Right renal pelvis (tissue), 4 donors: Measurements from ENCODE around the gene SCAP. TPM values are rescaled to one million over a fixed set of nuclear protein-coding genes. Genes with fewer than 3 reads are reported as not detected.

Experiments used
- DNase-seq, 4 donors: peaks; one replicate each; pipeline ENCODE4 v3.0.0-alpha.2; 2013; ENCODE audit warnings: low read depth in 4 of 4, low spot score in 3 of 4, missing footprints in 1 of 4
- polyA plus RNA-seq, 4 donors: library from polyadenylated mRNA; unstranded; fragments of 120-200 nt; gene quantifications; one replicate each; pipeline ENCODE4 v1.2.1, GENCODE V29; 2013; ENCODE audit not compliant: insufficient read length in 4 of 4

Gene SCAP
- polyA plus RNA-seq, 4 donors, result 77.8 to 80.8 (median 78.5) TPM

DNA sequence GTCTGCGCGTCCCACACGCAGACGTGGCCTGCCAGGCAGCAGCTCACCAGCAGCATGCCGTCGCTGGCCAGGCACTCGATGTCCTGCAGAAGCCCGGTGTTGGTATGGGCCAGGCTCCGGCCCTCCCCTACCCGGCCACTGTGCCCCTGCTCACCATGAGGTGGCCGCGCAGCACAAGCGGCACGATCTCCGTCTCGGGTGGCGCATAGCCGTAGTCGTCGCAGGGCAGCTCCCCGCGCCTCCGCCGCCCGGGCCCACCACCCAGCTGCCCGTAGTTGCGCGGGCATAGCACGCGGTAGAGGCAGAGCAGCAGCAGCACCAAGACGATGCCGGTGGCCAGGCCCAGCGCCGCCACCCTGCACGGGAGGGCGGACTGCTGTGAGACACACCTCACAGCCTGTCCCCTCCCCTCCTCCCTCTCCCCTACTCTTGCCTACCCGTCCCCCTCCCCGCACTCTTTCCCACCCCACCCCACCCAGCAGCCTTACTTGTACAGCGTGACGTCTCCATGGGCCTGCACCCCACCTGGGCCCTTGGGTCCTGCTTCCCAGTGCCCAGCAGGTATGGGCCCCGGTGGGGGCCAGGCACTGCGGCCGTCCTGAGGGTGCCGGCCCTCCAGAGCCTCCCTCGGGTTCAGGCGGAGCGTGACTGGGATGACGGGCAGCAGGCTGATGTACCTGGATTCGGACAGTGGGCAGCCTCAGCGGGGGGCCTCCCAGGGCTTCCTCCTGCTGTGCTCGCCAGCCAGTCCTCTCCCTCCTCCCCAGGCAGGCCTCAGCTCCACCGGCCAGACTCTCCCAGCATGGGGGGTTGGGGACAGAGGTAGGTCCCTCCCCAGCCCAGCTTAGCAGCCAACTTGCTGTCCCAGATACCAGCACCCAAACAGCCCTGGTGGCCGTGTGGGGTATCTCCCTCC lies 57.3 kb downstream of the SCAP start:
- DNase-seq, result no peak

GRCh38 chr3:47416041-47416440 lies 59.7 kb downstream of the SCAP start:
- DNase-seq, result no peak

DNA sequence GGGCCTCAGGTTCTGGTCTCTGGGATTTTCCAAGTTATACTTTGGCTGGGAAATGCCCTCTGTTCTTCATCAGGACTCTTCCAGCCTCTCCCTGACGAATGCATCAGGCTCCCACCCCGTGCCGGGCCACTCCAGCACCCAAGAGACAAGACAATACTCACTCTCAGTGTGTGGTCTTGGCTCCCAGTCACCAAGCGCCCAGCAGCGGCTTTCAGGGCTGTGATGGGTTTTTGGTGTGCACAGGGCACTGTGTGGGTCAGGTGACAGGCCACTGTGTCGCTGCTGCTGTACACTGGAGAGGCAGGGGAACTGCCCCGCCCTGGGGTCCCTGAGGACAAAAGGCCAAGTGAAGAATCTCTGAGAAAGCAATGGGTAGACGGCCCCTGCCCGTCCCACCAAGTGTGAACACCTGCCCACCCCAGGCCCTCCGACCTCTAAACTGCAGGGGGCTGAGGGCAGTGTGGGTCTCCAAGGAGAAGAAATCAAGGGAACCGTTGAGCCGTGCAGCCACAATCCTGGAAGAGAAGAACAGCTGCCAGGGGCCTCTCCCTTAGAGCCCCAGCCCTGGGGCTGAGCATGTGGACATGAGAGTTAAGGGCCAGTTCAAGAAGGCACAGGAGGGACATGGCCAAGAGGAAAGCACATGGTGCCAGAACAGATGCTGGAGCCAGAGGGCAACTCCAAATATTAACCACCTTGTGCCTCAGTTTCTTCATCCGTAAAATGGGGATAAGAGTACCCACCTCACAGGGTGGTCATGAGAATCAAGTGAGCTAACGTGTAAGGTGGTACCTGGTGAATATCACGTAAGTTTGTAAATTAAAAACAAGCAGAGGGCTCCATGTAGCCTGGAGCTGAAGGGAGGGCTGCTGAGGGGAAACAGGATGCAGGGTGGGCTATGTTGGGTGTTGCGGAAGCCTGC lies 60.8 kb downstream of the SCAP start:
- DNase-seq, result no peak

GRCh38 chr3:47414161-47414564 lies 61.6 kb downstream of the SCAP start:
- DNase-seq, result no peak

- no peak for DNase-seq
These were observed 62.0 kb downstream of the SCAP start for GRCh38 chr3:47413751-47414150.

DNA sequence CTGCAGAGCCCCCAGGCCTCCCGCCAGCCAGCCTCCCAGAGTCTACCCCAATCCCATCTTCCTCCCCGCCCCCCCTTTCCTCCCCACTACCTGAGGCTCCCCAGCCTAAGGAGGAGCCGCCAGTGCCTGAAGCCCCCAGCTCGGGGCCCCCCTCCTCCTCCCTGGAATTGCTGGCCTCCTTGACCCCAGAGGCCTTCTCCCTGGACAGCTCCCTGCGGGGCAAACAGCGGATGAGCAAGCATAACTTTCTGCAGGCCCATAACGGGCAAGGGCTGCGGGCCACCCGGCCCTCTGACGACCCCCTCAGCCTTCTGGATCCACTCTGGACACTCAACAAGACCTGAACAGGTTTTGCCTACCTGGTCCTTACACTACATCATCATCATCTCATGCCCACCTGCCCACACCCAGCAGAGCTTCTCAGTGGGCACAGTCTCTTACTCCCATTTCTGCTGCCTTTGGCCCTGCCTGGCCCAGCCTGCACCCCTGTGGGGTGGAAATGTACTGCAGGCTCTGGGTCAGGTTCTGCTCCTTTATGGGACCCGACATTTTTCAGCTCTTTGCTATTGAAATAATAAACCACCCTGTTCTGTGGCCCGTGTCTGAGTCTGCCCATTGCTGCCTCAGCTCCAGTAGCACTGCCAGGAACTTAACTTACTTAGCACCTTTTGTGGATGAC lies 62.8 kb downstream of the SCAP start:
- DNase-seq, result no peak

DNA sequence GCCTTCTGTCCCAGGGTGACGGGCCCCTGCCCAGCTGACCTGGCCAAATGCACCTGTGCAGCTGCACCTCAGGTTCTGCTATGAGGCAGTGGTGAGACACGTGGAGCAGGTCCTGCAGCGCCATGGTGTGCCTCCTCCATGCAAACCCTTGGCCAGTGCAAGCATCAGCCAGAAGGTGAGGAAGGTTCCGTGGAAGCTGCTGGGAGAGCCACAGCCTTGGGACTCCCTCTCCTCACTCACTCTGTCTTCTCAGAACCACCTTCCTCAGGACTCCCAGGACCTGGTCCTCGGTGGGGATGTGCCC lies 63.3 kb downstream of the SCAP start:
- no peak for DNase-seq

DNA sequence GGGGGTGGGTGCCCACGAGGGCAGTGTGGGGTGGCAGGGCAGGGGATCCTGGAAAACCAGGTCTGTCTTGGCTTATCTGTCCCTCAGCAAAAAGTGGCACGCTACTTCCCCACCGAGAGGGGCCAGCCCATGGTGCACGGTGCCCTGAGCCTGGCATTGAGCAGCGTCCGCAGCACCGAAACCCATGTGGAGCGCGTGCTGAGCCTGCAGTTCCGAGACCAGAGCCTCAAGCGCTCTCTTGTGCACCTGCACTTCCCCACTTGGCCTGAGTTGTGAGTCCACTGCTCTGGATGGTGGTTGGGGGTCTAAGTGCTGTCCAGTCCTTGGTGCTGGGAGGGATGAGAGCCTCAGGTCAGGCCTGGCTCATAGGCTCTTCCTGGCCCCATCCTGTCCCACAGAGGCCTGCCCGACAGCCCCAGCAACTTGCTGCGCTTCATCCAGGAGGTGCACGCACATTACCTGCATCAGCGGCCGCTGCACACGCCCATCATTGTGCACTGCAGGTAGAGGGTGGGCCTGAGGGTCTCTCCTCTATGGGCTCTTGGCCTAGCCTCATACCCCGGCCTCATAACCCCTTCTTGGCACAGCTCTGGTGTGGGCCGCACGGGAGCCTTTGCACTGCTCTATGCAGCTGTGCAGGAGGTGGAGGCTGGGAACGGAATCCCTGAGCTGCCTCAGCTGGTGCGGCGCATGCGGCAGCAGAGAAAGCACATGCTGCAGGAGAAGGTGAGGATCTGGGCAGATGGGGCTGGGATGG lies 63.9 kb downstream of the SCAP start:
- DNase-seq, result no peak

- no peak for DNase-seq
These were observed 64.7 kb downstream of the SCAP start for GRCh38 chr3:47410801-47411646.

DNA sequence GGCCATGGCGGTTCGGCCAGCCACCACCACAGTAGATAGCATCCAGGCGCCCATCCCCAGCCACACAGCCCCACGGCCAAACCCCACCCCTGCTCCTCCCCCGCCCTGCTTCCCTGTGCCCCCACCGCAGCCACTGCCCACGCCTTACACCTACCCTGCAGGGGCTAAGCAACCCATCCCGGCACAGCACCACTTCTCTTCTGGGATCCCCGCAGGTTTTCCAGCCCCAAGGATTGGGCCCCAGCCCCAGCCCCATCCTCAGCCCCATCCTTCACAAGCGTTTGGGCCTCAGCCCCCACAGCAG lies 65.4 kb downstream of the SCAP start:
- no peak for DNase-seq

DNA sequence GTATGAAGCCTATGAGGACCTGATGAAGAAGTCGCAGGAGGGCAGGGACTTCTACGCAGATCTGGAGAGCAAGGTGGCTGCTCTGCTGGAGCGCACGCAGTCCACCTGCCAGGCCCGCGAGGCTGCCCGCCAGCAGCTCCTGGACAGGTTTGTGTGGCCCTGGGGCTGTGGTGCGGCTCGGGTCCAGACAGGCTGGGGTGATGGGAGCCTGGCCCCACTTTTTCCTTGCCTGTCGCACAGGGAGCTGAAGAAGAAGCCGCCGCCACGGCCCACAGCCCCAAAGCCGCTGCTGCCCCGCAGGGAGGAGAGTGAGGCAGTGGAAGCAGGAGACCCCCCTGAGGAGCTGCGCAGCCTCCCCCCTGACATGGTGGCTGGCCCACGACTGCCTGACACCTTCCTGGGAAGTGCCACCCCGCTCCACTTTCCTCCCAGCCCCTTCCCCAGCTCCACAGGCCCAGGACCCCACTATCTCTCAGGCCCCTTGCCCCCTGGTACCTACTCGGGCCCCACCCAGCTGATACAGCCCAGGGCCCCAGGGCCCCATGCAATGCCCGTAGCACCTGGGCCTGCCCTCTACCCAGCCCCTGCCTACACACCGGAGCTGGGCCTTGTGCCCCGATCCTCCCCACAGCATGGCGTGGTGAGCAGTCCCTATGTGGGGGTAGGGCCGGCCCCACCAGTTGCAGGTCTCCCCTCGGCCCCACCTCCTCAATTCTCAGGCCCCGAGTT lies 65.9 kb downstream of the SCAP start:
- DNase-seq, result no peak

DNA sequence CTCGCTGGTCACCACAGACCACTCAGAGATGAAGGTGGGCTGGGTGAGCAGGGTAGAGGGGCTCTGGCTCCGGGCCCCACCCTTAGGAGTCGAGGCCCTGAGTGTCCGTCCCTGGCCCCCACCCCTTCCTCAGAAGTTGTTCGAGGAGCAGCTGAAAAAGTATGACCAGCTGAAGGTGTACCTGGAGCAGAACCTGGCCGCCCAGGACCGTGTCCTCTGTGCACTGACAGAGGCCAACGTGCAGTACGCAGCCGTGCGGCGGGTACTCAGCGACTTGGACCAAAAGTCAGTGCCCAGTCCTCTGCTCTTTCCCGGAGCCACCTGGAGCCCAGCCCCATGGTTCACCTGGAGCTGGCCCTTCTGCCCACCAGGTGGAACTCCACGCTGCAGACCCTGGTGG lies 66.5 kb downstream of the SCAP start:
- DNase-seq, result no peak

DNA sequence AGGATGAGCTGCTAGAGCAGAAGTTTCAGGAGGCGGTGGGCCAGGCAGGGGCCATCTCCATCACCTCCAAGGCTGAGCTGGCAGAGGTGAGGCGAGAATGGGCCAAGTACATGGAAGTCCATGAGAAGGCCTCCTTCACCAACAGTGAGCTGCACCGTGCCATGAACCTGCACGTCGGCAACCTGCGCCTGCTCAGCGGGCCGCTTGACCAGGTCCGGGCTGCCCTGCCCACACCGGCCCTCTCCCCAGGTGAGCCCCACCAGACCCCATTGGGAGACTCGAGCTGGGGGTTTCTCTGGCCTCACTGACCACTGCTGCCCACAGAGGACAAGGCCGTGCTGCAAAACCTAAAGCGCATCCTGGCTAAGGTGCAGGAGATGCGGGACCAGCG lies 66.9 kb downstream of the SCAP start:
- no peak for DNase-seq

DNA sequence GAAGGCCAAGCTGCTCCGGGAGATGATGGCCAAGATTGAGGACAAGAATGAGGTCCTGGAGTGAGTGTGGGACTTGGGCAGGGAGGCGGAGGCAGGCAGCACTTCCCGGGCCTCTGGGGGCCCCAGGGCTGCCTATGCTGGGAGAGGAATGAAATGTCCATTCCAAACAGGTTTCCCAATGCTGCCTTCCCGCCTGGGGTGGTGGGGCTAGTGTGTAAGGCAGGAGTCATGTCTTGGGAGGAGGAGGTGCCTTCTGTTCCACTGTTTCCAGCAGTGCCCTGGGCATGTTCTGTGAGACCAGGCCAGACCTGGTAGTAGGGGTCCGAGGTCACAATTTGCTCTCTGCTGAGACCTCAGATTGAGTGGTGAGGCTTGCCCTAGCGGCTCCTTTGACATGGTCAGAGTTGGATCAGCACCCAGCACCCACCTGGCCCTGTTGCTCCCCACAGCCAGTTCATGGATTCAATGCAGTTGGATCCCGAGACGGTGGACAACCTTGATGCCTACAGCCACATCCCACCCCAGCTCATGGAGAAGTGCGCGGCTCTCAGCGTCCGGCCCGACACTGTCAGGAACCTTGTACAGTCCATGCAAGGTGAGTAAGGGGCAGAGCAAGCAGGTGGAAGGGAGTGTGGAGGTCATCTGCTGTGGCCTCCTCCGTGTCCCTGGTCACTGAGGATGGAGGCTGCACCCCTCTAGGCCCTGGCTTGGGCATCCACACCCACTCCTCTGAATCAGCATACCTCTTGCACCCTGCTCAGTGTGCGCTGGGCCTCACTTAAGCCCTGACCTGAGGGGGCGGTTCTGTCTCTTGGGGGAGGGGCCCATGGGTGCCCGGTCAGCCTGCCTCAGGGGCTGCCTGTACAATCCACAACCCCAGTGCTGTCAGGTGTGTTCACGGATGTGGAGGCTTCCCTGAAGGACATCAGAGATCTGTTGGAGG lies 67.6 kb downstream of the SCAP start:
- no peak for DNase-seq

- no peak for DNase-seq
These were observed 68.5 kb downstream of the SCAP start for GRCh38 chr3:47407237-47407636.

DNA sequence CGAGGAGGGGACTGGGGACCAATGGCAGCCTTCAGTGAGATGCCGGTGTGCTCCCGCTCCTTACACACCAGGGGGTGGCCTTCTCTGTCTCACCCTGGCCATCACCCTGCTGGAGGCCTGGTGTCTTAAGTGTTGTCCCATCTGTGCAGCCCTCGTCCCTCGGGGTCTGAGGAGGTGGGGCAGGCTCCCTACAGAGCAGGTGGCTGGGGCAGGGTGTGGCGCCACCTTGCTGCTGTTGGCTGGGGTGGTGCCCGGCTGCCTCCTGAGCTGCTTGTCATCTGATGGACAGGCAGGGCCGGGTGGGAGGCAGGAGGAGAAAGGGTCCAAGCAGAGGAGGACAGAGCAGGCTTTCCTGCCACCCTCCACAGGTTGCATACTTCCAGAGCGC lies 69.0 kb downstream of the SCAP start:
- DNase-seq, result no peak

DNA sequence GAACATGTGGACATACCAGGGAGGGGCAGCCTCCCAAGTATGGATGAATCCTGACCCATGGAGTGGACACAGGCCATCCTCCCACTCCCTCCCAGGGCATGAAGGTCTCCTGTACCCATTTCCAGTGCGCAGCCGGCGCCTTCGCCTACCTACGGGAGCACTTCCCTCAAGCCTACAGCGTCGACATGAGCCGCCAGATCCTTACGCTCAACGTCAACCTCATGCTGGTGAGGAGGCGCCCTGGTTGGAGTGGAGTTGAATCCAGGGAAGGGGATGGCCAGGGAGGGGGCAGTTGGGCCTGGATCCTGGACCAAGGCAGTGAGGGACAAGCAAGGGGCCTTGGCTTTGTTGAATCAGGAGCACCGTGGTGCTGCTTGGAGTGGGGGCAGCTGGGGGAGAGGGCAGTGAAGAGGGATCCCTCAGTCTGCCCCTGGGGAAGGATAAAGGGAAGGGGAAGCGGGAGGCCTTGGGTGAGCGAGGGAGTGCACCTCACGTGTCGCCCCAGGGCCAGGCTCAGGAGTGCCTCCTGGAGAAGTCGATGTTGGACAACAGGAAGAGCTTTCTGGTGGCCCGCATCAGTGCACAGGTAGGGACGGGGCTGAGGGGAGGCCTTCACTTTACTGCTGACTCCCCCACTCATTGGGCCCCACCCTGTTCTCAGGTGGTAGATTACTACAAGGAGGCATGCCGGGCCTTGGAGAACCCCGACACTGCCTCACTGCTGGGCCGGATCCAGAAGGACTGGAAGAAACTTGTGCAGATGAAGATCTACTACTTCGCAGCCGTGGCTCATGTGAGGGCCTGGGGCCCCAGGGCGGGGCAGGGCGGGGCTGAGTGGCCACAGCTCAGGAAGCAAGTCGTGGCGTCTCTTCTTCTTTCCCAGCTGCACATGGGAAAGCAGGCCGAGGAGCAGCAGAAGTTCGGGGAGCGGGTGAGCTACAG lies 69.7 kb downstream of the SCAP start:
- DNase-seq, result no peak
